ENCODE results near the gene HEATR1. TPM values are rescaled to one million over a fixed set of nuclear protein-coding genes. Genes with fewer than 3 reads are reported as not detected.
A peak's percentile ranks its signal among the peaks of the same experiment; 100 is the strongest.
"Not testable (repeated sequence)": the region's sequence is repeated elsewhere in the genome, so short reads cannot be mapped to it uniquely, and the experiment has no call there.

Gene HEATR1, protein sequence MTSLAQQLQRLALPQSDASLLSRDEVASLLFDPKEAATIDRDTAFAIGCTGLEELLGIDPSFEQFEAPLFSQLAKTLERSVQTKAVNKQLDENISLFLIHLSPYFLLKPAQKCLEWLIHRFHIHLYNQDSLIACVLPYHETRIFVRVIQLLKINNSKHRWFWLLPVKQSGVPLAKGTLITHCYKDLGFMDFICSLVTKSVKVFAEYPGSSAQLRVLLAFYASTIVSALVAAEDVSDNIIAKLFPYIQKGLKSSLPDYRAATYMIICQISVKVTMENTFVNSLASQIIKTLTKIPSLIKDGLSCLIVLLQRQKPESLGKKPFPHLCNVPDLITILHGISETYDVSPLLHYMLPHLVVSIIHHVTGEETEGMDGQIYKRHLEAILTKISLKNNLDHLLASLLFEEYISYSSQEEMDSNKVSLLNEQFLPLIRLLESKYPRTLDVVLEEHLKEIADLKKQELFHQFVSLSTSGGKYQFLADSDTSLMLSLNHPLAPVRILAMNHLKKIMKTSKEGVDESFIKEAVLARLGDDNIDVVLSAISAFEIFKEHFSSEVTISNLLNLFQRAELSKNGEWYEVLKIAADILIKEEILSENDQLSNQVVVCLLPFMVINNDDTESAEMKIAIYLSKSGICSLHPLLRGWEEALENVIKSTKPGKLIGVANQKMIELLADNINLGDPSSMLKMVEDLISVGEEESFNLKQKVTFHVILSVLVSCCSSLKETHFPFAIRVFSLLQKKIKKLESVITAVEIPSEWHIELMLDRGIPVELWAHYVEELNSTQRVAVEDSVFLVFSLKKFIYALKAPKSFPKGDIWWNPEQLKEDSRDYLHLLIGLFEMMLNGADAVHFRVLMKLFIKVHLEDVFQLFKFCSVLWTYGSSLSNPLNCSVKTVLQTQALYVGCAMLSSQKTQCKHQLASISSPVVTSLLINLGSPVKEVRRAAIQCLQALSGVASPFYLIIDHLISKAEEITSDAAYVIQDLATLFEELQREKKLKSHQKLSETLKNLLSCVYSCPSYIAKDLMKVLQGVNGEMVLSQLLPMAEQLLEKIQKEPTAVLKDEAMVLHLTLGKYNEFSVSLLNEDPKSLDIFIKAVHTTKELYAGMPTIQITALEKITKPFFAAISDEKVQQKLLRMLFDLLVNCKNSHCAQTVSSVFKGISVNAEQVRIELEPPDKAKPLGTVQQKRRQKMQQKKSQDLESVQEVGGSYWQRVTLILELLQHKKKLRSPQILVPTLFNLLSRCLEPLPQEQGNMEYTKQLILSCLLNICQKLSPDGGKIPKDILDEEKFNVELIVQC (N-terminal part only)
- 13.7 and 19.4 TPM in 2 replicates for total RNA-seq (2014; rRNA removed; shearing (Covaris generic))

DNA sequence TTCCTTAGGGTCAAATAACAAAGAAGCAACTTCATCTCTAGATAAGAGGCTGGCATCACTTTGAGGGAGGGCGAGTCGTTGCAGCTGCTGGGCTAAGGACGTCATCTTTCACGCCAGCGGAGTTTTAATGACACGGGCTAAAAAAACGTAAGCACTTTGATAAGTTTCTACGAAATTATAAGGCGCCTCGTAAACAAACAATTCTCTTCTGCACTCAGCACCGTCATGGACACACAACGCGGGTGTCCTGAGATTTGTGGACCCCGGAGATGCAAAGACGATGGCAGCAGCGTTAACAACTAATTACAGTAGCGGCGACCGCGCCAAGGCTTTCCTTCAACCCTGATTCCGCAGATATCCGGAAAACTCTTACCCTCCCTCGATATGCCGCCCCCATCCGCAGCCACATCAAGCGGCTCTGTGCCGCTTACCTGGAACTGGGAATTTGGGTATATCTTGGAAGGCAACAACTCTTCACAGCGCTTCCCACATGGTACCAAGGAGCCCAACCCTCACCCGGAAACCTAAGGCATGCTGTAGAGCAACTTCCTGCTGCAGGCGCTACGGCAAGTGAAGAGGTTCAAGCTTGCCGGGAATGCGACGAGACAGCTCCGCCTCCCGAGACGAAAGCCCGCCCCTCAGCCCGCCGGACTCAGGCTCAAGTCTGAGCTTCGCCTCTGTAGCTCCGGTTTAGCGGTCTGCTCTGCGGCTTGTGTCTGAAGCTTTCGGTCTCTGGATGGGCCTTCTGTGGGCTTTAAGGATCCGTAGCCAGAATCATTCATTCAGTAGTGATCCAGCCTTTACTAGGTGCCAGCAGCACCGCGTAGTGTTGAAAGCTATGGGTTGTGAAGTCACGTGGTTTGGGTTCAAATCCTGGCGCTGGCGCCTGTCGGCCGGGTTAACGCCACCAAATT, at the start of gene HEATR1:
Gene HEATR1 (minus strand): TSS at position 526 of the 914 bp plus-strand sequence. CDS start 421 bp downstream, at position 105.
- DNase-seq (ENCODE audit: low spot score), result peak; percentile 92

DNA sequence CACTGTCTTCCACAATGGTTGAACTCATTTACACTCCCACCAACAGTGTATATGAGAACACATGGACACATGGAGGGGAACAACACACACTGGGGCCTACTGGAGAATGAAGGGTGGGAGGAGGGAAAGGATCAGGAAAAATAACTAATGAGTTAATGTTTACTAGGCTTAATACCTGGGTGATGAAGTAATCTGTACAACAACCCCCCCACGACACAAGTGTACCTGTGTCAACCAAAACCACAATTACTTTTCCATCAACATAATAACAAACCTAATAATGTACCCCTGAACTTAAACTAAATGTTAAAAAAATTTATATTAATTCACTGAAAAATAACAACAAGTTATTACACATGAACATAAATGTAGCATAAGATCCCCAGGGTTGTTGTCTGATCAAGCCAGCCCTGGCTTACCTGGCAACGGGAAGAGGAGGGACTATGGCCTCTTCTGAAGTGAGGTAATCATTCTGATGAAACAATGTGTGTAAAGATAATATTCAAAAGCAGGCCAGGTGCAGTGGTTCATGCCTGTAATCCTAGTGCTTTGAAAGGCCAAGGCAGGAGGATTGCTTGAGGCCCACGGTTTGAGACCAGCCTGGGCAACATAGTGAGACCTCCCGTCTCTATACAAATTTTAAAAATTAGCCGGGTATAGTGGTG, 40.8 kb upstream of the HEATR1 start:
- DNase-seq (ENCODE audit: low spot score), result no peak

DNA sequence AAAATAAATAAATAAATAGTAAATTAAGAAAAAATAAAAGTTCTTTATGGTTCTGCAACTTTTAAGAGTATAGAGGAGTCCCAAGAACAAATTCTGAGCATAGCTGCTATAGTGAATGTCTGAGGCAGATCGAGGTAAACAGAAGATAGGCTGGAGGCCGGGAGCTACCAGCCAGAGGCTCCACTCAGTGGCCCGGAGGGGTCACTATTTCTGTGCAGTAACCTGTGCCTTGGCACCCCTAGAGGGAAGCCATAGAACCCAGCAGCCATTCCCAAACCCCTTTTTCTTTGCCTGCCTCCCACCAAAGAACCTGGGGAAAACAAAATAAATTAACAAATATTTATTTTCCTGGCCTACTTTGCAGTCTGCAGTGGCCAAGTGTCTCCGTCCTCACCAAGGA, 38.4 kb upstream of the HEATR1 start:
- no peak for DNase-seq (ENCODE audit: low spot score)

DNA sequence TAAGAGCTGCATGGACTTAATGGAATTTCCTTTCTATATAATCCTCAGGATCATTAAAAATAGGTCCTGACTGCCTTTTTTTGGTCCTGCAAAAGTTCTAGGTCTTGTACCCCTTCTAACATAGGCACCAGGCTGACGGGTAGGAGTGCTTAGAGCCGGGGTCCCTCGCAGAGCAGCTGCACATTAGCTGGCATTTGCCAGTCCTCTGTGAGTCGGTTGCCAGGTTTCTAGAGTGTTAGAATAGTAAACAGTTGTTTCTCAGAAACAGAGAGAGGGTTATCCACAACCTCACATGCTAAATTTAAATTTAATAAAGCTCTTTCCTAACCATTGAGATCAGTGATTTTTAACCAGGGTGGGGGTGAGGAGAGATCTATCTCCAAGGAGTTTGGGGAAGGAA, 35.4 kb upstream of the HEATR1 start:
- DNase-seq (ENCODE audit: low spot score), result no peak

DNA sequence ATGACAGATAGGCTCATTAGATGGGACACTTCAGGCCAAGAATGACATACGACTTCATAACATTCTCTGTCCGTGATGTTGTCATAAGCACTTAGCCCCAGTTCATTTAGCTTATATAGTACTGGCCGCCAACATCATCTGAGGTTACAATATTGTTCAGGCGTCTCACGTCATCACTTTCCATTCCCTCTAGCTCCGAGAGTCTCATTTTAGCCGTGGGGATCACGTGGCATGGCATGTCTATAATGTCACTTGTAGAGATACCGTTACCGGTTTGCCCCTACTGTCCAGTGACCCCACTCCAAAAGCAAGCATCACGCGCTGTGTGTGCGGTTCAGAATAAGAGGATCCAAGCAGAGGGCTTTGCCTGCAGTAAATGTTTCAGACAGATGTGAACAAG, 34.6 kb upstream of the HEATR1 start:
- DNase-seq (ENCODE audit: low spot score), result no peak

DNA sequence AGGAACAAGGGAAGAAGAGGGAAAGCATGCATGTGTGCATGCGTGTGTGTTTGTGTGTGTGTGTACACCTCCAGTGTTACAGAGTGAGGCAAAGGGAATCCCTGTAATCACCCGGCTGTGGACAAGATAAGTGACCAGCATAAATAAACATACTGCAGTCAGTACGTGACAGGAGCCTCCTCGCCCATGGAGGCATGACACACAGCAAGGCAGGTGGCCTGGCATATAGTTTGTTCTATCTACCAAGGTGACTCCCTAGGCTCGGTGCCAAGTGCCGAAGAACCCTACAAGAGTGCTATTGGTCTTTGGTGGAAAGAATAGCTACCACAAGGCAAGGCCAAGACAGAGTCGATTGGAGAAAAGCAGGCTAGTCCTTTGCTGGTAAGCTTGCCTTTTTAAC, 31.7 kb upstream of the HEATR1 start:
- no peak for DNase-seq (ENCODE audit: low spot score)

DNA sequence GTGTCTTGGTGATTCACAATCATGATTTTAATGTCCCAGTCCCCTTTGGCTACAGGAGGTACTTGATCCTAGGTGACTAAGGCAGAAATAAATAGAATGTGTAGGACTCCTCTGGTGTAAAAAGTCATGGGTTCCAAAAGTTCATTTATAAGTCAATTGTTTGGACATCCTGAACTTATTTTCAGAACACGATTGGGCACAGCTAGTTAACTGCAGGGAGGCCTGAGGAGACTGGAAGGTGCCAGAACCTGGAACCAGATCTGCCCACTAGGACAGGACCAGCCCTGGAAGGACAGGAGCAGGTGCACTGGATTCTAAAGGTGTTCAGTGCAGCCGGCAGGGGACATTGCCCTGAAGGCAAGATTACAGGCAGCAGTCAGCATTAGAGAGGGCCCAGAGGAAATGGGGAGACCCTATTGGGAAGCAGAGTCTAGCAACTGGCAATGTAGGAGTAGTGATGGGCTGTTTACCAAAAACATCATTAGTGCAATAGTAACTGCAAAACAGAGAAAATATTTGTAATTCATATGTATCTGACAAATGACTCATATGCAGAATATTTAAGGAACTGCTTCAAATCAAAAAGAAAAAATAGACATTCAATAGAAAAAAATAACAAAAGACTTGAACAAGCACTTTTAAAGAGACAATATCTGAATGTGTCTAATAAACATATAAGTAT, 23.6 kb upstream of the HEATR1 start:
- DNase-seq (ENCODE audit: low spot score), result no peak

DNA sequence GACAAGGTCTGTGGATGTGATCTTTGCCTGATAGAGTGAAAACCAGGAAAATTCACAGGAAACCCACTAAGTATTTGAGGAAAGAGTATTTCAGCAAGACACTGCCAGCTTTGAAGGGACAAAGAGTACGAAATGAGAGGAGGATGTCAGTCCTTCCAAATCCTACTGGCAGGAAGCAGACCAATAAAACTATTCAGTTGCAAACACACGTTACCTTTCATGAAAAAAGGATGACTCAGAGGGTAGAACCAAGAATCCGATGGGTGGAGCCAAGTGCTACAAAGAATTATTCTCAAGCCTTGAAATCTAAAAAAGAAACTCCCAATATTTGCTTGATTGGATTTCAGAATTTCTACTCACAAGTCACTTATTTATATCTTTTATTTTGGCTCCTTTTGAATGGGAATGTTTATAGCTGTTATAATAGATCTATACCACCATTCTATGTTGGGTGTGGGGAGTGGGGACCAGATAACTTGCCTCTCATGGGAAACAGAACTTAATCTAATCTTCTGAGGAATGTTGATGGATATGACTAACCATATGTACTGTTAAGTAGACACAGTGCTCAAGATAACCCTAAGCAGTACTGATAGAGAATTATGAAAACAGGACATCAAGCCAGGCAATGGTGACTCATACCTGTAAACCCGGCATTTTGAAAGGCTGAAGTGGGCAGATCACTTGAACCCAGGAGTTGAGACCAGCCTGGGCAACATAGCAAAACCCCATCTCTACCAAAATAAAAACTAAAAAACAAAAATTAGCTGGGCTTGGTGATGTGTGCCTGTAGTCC, 19.3 kb upstream of the HEATR1 start:
- DNase-seq (ENCODE audit: low spot score), result peak; percentile 49

DNA sequence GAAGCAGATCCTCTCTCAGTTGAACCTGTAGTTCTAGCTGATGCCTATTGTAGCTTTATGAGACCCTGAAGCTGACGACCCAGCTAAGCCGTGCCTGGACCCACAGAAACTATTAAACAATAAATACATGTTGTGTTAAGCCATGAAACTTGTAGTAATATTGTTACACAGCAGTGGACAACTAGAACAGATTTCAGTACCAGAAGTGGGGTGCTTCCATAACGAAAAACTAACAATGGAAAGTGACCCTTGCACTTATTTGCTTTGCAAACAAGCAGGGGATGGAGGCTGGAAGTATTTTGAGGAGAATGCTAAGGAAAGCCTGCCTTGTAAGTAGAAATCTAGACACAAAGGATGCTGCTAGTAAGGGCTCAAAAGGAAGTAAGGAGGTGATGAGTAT, 18.1 kb upstream of the HEATR1 start:
- DNase-seq (ENCODE audit: low spot score), result no peak

DNA sequence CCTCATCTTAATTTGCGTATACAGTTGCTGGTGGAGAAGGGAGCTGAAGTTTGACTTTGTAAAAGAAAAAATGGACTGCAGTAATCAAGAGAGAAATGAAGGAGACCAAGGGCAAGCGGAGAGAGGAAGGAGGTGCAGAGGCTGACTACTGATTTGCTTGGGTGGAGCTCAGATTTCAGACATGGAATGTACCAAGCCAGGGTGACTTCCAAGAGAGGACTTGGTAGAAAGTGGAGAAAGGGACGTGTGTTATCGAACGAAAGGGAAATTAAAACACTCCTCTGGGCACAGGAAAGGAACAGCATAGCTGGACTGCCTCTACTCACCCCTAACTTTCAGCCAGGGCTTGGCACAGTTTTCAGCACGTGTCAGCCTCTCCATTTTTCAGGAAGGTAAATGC, 15.1 kb upstream of the HEATR1 start:
- no peak for DNase-seq (ENCODE audit: low spot score)

DNA sequence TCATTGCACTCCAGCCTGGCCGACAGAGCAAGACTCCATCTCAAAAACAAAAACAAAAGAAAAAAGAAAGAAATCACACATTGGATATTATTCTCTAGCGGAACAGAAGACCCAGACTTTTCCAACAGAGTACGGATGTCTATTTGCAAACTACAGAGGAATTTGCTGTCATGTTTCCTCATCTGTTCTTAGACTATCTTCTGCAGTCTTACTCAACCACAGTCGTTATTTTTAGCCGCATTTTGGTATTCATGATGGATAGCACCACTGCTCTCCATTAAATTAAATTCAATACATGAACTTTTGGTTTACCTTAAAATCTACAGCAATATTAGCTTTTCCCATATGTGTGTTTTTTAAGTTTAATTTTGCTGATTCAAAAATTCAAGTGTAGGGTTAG, 14.2 kb upstream of the HEATR1 start:
- no peak for DNase-seq (ENCODE audit: low spot score)

DNA sequence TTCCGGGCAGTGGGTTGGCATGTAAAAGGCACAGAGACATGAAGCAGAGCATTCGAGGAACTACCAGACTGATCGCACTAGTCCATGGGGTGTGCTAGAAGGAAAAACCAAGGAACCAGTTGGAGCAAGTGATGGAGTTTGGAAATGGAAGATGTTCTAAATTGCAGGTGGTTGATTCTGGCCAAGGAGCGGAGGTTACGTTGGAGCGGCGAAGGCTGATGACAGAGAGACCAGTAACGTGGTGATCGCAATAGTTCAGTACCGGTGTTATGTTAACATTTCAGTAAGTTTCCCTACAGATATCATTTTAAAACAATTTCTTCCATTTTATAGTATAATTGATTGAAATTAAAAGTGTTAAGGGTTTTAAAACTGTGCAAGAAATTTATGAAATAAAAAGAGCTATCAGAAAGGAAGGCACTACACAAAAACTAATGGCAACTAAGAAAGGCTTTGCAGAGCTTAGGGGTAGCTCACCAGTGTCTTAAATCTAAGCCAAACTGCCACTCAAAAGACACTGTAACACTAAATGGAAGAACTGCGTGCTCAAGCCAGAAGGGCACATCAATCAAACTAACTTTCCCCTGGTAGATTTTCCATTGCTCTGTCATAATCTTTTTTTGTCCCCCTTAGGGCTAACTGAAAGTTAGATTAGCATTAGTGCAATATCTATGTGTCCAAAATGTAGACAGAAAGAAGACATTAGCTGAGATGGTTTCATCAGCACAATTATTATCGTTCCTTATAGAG, 11.3 kb upstream of the HEATR1 start:
- no peak for DNase-seq (ENCODE audit: low spot score)

DNA sequence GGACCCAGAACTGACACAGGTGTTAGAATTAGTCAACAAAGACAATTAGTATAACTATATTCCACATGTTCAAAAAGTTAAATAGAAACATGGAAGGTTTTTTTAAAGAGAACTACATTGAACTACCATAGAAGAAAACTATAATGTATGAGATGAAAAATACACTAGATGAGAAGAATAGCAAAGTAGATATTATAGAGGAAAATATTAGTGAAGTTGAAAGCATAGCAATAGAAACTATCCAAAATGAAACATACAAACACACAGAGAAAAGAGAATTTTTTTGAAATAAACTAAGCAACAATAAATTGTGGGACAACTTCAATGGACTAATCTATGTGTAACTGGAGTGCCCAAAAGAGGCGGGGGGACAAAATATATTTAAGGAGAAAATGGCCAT, 8.0 kb upstream of the HEATR1 start:
- no peak for DNase-seq (ENCODE audit: low spot score)

DNA sequence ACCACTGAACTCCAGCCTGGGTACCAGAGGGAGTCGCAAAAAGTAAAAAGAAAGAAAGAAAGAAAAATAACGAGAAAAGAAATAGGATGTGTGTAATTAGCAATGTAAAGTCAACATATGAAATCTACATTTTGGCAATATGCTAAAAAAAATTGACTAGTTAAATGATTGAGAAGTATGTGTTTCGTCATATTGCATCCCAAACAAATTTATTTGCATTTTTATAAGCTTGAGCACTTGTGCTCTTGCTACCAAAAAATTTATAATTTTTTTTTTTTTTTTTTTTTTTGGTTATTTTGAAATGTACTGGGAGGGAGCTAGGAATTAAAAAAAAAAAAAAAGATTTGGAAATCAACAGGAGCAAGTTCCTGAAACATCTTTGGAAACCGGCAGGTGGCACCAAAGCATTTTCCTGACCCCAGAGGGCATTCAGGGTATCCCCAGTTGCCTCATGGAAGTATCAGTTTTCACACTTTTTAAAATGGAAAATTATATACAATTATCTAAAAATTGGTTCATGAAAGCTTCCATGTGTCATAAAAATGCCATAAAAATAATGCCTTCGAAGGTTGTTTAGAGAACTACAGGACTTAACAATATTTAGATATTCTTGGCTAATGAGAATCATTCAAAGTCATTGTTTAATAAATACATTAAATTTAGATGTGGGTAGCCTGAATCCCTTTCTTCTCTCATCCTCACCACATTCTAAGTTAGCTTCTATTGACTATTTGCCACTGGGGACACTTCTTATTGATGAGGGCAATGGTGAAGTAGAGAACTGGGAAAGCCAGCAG, 4.8 kb upstream of the HEATR1 start:
- peak; percentile 73 for DNase-seq (ENCODE audit: low spot score)

DNA sequence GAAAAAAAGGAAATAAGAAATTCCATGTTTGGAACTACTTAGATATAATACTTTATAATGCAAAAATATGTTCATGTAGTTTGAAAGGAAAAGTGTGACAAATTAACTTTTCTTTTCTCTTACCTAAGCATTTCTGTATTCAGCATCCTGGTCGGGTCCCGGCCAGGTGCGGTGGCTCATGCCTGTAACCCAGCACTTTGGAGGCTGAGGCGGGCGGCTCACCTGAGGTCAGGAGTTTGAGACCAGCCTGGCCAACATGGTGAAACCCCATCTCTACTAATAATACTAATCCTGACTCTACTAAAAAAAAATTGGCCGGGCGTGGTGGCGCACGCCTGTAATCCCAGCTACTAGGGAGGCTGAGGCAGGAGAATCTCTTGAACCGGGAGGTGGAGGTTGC, 3.3 kb upstream of the HEATR1 start:
- not testable (repeated sequence) for DNase-seq (ENCODE audit: low spot score)

DNA sequence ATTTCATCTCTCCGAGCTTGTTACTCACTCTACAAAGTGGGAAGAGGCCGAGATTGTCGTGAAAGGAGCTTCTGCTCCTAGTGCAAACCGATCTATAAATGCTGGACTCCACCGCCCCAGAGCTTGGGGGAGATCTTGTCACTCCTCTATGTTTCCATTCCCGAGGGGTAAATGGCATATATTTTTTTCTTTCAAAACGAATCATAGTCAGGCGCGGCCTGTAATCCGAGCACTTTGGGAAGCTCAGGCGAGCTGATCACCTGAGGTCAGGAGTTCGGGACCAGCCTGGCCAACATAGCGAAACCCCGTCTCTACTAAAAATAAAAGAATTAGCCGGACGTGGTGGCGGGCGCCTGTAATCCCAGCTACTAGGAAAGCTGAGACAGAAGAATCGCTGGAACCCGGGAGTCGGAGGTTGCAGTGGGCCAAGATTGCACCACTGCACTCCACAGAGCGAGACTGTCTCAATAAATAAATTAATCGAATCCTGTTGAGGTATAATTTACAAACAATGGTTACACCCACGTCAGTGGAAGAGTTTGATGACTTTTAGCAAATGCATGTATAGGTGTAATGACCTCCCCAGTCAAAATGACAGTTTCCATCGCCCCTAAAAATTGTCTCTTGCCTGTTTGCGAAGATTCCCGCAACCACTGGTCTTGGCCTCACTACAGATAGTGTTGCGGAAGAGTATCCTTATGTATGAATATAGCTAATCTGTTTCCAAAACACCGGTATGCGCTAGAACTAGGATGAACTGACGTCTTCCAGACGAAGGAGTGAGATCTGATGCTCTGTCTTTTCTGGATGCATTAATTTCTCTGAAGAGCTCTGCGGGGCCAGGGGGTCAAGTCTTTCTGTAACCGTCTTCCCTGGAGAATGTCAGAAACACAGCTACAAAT, 840 bp upstream of the HEATR1 start:
- DNase-seq (ENCODE audit: low spot score), result no peak
